HUDEP-2 (cell line): ENCODE results near the gene PLCXD3.

Experiments
- DNase-seq, 76 experiments: peaks; one replicate each; lab custom pipeline; 2025; ENCODE audit not compliant: unreplicated experiment in 76 of 76; lab: John Stamatoyannopoulos, UW

PLCXD3 gene

DNA sequence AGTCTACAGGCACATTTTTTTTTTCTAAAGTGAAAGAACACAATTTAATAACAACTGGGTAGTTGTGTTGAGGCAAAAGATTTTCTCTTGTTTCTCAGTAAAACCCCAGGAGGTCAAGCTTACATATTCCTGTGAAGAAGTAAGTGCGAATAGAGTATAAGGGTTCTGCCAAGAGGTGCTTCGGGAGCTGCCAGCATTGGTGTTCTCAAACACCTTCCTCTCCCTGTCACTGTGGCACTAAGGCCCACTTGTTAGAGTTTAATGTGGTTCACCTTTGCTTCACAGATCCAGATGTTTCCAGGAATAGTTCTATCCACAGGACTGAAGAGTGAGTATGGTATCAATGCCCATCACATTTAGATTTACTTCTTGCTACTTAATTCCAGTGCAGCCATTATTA is 205.3 kb downstream of the PLCXD3 start:
- DNase-seq: no peak

DNA sequence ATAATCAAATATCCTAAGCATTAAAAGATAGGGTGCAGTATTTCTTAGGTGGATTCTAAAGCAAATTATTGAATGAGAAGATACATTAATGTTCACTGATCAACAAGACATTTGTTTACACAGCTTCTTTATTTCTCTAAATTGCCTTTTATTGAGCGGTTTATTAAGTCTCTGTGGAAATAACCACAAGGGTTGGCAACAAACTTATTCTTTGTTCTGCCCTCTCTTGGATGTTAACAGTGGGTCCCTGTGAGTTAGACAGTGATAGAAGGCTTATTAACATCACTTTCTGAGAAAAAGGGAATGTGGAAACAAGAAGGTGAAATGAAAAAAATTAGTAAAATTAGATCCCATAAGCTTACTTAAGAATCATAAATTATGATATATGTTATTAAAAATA is 214.3 kb downstream of the PLCXD3 start:
- no peak for DNase-seq

DNA sequence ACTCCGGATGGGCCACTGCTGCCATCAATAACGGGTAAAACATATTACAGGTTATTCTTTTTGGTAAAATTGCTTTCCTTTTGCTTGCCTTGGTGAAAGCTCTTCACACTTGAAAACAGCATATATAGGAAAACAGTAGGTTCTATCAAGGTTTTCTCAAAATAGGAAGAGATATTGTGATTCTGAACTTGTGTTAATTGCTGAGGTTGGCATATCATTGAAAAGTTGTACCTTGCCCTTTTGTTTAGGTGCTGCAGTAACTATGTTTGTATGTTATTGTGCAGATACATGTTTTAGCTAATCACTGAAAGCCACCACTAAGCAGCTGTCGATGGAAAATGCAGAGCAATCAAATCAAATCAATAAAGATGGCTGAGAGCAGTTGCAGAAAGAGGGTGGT is 219.1 kb downstream of the PLCXD3 start:
- DNase-seq: no peak

DNA sequence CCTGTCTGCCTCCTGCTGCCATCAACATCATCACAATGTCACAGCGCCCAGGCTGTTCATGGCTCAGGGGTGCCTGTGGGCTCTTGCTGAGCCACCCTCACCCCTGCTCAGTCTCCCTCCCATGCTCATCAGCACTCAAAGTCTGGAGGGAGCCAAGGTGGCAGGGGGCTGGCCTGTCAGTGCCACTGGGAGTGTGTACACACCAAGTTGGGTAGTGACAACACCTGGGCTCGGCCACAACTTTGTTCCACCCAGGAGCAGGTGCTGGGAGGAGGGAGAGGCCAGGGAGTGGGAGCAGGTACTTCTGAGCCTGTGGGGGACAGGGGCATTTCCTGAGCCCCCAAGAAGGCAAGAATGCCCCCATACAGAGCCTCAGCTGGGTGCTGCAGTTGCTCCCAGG is 219.6 kb downstream of the PLCXD3 start:
- no peak for DNase-seq

DNA sequence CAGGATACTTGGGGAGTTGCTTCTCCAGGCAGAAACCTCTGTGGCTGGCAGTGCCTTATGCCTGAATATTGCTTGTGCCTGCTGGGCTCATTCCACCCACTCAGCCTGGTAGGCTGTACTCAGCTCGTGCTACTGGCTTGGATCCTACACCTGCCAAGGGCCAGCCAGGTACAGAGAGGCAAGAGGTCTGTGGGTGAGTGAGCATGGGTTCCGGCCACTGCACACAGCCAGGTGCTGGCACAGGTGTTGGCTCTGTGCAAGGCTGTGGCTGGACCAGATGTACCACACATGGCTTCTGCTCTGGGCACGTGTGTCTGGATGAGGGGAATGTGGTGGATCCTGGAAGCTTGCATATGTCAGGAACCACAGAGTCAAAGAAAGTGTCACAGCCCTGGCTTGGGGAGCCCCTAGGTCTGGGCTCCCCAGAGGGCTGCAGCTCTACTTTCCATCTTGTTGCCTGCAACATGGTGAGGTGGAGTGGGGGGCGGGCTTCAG is 220.4 kb downstream of the PLCXD3 start:
- no peak for DNase-seq

DNA sequence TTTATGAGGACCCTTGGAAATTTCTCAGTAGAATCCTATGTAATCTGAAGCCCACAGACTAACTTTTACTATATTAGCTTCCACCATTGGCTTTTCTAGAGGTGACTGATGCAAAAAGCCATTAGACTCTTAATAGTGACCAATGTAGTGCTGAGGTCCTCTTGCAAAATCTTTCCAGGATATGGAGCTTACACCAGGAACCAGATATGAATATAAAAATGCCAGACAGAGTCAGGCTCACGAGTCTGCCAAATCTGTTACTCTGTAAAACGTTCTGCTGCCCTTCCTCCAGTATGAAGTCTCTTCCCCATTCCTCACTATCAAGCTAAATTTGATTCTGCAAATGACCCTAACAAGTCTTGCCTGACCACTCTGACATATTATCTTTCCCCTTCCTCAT is 223.7 kb downstream of the PLCXD3 start:
- DNase-seq: no peak

DNA sequence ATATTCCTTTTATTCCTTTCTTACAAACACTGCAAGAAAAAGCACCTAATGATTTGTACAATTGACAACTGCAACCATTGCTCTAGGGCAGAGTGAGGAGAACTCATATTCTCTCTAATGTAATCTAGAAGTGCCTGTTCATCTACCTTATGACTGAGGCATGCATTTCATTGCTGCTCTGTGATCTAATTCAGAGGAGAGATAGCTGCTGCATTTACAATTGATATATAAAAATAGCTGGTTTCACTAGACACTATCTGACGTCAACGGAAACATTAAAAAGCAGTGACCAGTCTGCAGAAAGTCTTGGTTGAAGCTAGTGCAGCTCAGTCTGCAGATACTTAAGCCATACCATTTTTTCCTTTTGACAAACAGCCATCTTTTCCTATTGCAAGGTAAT is 224.2 kb downstream of the PLCXD3 start:
- no peak for DNase-seq

DNA sequence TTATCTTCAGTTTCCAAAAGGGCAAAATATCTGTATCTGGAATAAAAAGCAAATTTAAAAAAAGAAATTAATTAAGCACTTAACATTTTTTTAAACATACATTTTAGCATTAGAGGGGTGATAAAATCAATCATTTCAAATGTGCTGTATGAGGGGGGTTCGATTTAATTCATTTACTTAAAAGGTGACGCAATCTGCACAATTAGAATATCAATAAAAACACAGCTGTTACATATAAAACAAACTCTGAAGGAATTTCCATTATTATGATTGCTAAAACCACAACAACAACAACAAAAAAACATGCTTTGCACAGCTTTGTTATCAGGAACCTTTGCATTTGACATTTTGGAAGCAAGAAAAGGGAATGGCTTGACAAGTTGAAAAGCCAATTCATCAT is 225.5 kb downstream of the PLCXD3 start:
- DNase-seq: no peak

DNA sequence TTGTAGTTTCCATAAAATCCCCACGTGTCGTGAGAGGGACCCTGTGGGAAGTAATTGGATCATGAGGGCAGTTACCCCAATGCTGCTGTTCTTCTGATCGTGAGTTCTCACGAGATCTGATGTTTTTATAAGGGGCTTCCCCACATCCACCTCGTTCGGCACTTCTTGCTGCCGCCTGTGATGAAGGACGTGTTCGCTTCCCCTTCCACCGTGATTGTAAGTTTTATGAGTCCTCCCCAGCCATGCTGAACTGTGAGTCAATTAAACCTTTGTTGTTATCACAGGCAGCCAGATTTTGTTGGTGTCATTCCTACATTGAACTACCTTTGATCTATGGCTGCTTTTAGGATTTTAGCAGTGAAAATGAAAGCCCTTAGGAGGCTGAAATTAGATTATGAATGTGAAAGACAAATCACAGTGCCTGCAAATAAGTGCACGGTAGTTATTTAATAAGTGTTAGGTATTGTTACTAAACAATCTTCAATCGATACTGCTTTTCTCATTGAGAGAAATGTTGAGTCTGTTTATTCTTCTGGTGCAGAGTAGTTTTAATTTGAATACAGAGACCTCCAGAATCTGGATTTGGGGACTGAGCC is 229.1 kb downstream of the PLCXD3 start:
- no peak for DNase-seq

DNA sequence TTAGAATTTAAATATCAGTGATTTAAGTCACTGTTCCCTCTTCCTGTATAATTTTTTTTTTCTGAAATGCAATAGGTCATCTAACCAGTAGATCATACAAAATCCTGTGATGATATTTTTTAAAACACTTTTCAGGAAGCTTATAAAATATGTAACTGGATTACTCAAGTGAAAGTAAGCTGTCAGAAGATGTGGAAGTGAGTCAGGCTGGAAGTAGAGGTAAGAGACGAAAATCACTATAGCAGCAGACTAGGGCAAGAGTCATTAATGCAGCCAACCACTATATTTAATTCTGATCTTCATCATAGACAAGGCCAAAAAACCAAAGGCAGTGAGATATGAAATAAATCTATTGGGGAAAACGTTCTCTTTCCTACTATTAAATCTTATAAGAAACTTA is 231.4 kb downstream of the PLCXD3 start:
- DNase-seq: no peak

DNA sequence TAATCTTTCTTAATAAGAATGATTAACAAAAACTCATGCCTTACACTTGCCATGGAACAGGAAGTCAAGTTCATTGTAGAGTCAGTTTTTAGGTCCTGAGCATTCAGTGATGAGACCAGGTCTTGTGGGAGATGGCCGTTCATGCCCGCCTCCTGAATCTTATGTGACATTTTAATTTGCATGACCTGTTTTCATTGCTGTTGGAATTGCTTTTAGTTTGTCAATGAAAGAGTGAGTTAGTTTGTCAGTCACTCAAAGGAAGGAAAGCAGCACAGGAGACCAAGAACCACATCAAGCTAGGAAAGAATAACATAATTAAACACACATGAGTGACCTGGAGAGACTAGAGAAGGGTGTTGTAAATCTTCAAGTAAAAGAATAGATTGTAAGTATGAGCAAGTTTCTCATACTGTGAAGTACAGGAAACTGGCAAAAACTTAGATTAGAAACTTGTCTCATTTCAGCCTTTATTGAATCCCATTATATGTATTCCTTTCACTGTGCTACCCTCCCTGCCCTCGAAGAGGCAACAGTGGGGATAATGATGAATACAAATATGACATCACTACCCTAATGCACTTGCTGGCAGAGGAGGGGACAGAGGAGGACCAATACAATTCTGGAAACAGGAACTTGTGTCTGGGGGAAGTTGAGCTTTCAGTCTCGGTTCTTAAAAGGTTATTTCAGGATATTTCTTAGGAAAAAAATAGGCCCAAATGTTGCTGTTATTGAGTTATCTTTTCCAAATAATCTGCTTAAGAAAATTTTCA is 232.7 kb downstream of the PLCXD3 start:
- DNase-seq: no peak

DNA sequence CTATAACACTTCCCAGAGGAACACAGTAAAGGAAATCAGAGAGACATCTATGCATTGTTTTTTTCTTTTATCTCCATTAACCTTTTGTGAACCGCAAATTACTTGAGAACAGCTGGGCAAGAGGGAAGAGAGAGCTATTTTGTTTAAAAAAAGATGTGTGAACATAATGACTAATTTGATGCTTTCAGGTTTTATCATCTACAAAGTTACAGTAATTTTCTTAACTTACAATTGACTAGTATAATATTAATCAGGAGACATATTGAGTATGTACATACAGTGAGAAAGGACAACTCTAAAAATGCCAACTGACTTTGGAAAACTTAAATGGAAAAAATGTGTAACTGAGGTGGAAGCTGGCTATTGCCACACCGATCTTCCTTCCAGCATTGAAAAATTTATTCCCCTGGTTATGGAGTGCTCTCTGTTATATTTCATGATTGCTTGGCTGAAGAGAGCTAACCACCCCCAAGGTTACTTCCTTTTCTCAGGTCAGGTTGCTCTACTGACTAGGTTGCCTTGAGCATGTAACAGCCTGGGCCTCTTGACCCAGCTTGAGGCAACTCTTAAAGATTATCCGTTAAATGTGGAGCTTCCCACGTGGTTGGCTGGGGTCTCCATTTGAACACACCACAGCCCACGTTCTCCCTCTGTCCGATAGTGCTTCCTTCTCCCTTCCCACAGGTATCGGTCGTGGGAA is 234.4 kb downstream of the PLCXD3 start:
- DNase-seq: no peak

DNA sequence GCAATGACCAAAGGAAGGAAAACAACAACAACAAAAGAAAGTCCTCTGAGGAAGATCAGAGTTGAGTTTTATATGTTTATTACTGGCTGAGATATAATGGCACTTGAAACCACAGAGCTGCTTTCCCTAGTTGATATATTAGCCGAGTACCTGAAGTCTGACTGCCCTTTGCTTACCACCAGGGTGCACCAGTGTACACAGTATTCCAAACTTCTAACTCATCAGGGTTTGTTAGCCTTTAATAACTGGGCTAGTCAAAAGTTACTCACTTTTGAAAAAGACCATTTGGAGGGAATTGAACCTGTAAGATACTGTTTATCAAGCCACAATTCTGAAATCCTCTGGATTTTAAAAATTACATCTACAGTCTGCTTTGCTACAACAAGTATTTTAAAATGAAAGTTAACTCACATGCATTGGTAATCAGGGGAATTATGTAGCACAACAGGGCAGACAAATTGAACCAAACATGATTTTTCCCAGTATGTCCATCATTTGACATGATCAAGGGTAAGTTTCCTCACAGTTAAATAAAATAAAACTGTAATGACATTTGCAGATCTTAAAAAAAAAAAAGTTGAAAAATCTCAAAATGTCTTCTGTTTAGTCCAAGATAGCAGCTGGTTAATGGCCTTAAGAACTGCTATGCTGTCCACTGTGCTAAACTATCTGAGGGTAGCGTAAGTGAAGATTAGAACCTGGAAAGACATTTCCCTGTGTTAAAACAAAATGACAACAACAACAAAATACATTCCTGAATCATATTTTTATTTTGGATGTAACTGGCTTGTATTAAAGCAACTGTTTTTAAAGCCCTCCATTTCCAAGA is 239.8 kb downstream of the PLCXD3 start:
- DNase-seq: peak in 19 of 76 experiments; percentile 0 to 37 (median 7)

DNA sequence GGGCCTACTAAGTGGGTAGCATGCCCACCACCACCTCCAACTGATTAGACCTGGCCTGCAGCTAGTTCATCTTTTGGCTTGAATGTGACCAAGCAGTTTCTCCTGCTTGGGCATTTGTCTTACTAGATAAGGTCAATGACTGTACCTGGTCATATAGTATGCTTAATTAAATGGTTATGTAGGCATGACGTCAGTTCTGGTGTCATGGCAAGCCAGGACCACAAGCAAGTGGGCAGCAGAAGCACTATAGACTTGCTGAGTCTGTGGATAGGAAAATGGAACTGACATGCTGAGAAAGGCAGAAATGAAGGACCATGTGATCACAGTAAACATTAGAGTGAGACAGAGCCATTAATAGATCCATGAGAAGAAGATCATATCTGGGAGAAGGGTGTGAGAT is 241.5 kb downstream of the PLCXD3 start:
- DNase-seq: no peak

DNA sequence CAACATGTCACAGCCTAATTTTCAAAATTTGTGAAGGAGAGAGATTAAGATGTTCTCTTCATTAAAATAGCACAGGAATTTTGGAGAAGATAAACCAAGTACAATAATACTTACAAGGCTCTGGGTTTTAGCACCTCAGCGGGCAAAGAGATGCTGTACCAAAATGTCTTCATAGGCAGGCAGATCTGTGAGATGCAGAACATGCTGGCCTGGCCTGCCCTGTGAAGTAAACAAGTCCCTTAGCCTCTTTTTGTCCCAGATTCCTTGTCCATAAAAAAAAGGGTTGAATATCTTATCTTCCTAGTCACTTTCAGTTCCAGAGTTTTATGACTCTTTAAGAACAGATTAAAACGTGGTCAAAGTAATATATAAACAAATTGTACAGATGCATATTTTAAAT is 244.0 kb downstream of the PLCXD3 start:
- DNase-seq: no peak

DNA sequence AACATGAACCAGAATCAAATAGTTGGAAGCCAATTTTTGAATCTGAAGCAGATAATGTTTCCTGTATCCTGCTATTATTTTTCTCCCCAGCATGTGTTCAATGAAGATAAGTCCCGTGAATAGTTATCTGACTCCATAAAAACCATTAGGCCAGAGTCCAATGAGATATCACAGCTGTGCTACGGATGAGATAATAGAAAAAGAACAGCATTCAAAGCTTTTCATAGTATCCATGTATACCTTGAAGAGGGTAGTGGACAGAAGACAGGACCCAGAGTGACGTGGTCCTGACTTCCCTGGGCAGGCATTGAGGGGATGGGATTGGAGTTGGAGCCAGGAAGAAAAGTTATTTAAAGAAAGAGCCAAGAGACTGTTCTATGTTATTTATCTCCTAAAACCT is 246.4 kb downstream of the PLCXD3 start:
- peak in 25 of 76 experiments; percentile 2 to 58 (median 15) for DNase-seq

DNA sequence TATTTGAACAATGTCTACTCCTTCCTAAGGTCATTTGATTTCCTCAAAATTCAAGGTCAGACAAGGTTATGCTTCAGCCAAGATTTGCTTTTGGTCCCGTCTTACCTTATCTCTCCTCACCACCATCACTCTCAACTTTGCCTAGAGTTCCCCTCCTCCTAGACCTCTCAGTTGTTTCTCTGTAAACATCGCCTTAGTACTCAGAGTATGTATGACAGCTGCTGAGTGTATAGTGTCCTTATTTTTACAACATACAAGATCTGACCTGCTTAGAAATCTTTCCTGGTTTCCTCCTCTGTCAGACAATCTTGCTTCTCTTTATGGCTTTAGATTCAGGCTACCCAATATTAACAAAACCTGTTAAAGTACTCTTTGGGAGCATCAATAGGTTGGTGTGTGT is 247.1 kb downstream of the PLCXD3 start:
- DNase-seq: no peak
